Tongue (tissue), 1 donor: ENCODE data around the gene ARHGAP18. TPM values are rescaled to one million over a fixed set of nuclear protein-coding genes. Genes with fewer than 3 reads are reported as not detected.

Experiments
- total RNA-seq: library from RNA; depleted of rRNA; stranded (reverse); fragments of >200 nt; gene quantifications from one replicate; pipeline ENCODE4 v1.2.3, GENCODE V29; 2014

The ARHGAP18 gene
- total RNA-seq, 1 donor from 2014 or later, result 19.1 TPM

Other genes starting within 250 kb of the ARHGAP18 start
- 2.3 TPM for gene TMEM244, start 151.1 kb upstream of the ARHGAP18 start, total RNA-seq